Fibroblast of skin of right quadriceps (primary cell): Measurements from ENCODE around the gene FAM32A.

Experiments
- DNase-seq: peaks from one replicate; pipeline ENCODE4 v3.0.0-alpha.2; 2013

The FAM32A gene

DNA sequence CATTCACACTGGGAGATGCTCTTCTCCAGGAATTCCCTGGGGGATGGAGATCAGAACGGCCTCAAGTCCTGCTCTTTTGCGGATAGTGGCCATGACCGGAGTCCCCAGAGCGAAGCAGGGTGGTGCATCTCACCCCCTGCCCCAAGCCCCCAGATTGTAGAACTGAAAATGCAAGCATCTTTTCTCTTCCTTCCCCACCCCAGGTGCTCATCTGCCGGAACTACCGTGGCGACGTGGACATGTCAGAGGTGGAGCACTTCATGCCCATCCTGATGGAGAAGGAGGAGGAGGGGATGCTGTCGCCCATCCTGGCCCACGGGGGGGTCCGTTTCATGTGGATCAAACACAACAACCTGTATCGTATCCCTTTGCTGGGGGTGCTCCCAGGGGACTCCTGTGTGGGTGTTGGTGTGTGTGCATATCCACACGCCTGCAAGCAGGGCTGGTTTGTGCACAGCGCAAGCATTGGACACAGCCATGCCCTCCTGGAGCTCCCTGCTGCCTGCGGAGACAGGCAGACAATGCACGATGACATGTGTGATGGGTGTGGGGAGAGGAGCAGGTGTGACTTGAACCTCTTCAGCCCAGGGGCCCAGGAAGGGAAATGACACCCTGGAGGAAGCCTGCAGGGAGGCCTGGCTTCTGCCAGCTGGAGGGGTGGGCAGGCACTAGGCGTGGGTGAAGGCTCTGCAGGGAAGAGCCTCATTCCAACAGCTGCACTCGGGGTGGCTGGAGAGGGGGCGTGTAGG lies 18.2 kb downstream of the FAM32A start:
- no peak for DNase-seq

DNA sequence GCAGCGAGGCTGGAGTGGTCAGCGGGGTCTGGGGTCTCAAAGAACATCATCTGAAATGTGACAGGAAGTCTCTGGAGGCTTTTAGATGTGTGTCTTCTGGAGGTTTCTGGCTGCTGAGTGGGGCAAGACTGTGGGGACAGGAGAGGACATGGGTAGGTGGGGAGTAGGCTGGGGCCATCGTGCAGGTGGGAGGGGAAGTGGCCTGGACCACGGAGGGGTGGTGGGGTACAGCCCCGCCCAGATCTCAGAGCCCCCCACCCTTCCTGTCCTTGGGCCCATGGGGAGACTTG lies 18.7 kb downstream of the FAM32A start:
- no peak for DNase-seq

DNA sequence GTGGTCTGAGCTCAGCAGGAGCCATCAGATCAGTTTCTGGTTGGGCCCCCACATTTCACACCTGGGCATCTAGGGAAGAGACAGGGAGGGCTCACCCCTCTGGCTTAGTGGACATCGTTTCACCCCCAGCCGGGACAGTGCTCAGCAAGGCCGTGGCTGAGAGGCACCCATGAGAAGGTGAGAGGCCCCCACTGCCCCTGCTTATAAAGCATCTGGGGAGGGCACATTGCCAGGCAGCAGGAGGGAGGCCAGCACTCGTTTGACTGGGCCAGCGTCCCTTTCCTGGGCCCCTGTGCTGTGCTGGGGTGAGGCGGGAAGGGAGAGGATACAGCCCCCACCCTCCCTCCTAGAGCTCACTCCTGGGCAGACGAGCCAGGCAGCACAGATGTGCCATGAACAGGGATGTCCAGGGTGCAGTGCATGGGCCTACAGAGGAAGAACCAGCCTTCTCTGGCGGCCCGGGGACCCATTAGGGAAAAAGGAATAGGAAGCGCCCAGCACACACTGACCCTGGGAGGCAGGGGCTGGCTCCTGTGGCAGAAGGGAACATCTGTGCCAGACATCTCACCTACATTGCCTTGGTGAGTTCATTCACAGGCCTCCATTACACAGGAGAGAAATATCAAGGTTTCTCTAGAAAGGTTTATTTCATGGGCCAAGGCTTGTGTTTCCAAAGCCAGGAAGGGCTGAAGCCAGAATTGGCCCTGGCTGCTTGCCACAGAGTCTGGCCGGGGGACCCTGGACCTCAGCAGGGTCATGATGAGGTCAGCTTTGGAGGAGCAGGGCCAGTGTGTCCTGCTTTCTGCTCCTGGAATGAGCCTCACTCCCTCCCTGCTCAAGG lies 20.2 kb downstream of the FAM32A start:
- DNase-seq, result no peak

DNA sequence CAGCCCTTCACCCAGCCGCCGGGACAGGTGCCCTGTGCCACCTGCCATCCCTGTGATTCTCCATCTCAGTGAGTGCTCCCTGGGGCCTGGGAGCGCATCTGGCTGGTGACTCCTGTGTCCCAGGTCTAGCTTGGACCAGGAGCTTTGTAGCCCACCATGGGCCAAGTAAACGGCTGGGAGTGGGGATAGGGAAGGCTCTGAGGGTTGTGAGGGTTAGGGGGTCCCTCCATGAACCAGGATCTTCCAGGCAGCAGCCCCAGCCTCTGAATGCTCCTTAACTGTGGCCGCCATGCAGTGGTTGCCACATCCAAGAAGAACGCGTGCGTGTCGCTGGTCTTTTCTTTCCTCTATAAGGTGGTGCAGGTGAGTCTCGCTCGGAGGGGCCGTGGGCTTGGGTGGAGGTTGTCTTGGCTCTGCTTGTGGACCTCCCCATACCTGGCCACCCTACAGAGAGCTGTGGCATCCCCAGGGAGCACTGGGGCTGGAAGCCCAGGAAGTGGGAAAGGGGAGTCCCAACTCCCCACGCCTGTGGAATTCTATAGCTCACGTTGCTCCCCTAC lies 20.9 kb downstream of the FAM32A start:
- no peak for DNase-seq

DNA sequence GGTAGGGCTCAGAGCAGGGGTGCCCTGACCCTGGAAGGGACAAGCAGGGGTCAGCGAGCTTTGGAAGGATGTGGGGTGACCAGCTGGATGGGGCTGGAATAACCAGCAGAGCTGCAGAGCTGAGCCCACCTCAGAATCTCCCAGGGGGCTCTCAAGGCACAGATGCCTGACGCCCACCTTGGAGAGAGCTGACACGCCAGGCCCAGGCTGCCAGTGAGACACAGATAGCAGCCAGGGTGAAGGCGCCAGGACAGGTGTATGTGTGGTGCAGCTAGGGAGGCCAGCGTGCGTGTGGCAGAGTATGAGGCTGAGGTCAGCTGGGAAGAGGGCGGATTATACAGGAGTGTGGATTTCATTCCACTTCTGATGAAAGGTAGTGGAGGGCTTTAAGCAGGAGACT lies 21.4 kb downstream of the FAM32A start:
- no peak for DNase-seq

DNA sequence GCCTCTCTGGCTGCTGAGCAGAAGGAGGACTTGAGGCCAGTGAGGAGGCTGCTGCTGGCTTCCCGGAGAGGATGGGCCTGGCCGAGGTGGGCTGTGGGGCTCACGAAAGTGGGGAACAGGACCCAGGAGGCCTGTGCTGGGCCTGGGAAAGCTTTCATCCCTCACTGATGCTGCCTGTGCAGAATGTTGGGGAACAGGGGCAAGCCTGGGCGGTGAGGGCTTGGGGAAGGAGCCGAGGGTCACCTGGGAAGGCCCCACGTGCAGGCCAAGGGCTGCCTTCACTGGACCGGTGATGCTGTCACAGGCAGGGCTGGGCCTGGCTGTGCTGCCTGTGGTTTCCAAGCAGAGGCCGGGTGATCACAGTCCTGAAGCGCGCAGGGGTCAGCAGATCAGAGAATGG lies 21.9 kb downstream of the FAM32A start:
- DNase-seq, result no peak

DNA sequence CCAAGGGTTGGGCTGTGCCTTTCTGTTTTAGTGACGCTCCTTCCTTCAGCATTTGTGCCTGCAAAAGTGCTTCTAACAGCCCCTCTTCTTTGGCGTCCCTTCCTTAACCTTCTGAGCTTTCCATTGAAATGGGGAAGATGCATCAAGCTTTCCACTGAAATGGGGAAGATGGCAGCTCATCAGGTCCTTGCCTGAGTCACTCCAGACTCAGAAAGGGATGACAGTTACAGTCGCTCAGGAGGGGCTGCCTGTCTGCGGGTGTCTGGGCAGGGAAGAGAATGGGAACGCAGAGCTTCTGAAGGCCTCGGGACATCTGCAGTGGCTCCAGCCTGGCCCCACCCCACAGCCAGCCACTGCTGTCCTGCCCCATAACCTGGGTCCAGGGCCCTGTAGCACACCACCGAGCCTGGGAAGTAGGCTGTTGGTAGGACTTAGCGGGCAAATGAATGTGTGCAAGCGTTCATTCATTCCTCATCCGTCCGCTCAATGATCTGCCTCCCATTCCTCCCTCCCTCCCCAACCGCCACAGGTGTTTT lies 22.3 kb downstream of the FAM32A start:
- no peak for DNase-seq

DNA sequence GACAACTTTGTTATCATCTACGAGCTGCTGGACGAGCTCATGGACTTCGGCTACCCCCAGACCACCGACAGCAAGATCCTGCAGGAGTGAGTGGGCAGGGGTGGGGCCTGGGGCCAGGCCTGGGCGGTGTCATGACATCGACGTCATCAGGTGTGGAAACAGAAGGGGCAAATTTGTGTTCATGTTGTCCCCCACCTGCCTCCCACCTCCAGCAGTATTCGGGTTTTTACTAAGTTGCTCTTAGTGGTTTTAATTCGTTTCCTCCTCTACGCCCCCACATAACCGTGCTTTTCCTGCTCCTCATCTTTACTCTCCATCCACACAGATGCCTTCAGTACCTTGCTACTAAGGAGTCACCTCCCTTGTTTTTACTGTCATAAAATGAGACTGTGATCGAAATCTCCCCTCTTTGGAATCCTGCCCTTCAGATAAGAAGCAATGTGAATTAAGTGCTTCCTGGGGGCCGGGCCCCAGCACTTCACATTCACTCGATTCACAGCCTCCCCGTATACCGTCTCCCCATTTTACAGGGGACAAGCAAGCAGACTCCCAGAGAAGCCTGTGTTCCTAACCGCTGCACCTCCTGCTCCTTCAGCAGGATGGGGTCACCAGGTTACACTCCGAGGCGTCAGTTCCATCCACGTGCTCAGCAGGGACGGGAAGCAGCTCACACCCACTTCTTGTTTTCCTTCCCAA lies 23.0 kb downstream of the FAM32A start:
- no peak for DNase-seq

DNA sequence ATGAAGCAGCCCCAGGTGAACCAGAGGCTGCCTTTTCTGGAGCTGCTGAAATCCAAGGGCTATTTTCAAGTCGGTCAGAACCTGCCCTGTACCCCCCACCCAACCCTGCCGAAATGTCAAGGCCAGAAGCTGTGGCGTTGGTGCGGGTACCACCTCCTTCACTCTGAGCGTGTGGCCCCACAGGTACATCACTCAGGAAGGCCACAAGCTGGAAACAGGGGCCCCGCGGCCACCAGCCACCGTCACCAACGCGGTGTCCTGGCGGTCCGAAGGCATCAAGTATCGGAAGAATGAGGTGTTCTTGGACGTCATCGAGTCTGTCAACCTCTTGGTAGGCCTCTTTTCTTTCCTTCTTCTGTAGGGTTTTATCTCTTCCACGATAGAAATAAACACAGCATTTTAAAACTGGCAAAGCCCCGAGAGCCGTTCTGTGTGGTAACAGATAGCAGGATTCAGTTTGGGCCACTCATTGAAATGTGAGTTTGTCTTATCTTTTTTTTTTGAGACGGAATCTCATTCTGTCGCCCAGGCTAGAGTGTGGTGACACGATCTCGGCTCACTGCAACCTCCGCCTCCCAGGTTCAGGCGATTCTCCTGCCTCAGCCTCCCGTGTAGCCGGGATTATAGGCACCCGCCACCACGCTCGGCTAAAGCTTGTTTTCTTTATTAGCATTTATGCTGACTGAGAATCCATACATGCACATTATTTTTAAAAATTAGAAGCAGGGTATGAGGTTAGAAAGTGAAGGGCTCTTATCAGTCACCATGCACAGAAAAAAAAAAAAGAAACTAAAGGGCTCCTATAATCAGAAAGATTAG lies 23.8 kb downstream of the FAM32A start:
- DNase-seq, result no peak

DNA sequence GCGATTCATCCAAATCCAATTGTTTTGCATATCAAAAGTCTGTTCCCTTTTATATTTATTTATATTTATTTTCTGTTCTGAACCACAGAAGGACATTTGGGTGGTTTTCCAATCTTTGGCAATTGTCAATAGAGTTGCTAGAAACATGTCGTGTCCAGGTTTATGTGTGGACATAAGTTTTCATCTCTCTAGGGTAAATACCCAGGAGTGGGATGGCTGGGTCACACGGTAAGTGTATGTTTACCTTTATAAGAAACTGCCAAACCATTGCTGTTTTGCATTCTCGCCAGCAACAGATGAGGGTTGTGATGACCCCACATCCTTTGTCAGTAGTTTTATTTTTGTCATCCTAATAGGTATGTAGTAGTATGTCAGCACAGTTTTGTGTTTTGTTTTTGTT lies 25.0 kb downstream of the FAM32A start:
- no peak for DNase-seq

DNA sequence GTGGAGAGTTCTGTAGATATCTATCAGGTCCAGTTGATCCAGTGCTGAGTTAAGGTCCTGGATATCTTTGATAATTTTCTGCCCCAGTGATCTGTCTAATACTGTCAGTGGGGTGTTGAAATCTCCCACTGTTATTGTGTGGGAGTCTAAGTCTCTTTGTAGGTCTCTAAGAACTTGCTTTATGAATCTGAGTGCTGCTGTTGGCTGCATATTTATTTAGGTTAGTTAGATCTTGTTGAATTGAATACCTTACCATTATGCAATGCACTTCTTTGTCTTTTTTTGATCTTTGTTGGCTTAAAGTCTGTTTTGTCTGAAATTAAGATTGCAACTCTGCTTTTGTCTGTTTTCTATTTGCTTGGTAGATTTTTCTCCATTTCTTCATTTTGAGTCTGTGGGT lies 27.9 kb downstream of the FAM32A start:
- DNase-seq, result no peak

DNA sequence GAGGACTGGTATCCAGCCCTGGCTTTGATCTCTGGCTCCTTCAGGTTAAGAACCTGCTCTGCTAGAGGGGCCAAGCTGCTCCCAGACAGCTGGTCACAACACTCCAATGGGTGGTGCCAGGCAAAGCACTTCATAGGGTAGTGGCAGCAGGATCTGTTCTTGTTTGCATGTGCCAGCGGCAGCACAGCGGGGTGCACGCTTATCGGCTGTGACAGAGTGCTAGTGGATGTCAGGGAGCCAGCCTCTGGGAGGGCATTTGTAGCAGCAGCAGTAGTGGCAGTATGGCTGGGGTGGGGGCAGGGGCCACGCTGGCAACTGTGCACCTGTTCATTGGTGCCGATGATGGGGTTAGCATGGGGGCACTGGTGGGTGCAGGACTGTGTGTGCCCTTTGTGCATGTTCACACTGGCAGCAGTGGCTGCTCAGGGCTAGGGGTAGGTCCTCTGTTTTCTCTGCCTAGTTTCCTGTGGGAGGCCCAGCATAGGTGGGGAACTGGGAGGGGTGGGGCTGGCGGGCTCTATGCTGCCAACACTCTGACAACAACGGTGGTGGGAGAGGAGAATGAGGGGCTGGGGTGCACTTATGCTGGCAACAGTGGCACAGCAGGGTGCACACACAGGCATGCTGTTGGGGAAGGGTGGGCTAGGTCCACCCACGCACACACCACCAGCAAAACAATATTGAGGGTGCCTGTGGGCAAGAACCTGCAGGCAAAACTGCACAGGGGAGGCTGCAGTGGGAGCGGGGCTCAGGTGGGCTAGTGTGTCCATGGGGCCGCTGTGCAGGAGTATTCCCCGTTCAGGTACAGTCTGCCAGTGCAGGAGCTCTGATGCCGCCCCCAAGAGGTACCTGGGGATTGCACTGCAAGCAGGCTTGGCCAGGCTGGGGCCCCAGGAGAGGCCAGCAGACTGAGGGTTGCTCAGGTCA lies 31.8 kb downstream of the FAM32A start:
- DNase-seq, result no peak

DNA sequence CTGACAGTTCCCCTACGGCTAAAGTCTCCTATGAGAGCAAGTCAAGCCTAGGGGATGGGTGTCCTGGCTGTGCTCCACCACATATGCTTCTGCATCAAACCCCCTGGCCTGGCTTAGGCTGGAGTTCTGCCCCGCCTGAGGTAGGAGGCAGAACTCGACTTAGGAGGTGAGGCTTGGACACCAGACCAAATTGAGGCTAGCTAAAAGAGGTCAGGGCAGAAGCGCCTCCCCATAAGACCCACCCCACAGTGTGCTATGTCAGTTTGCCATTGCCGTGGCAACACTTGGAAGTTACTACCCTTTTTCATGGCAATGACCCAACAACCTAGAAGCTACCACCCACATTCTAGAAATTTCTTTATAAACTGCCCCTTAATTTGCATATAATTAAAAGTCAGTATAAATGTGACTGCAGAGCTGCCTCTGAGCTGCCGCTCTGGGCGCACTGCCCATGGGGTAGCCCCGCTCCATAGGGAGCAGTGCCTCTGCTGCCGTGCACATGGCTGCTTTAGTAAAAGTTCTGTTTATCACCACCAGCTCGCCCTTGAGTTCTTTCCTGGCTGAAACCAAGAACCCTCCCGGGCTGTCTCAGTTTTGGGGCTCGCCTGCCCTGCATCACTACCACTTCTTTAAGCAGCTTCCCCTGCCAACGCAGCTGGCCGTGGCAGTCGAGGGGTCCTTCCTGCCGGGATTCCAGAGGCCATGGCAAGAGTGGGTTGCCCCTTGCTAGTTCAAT lies 32.7 kb downstream of the FAM32A start:
- DNase-seq, result no peak

DNA sequence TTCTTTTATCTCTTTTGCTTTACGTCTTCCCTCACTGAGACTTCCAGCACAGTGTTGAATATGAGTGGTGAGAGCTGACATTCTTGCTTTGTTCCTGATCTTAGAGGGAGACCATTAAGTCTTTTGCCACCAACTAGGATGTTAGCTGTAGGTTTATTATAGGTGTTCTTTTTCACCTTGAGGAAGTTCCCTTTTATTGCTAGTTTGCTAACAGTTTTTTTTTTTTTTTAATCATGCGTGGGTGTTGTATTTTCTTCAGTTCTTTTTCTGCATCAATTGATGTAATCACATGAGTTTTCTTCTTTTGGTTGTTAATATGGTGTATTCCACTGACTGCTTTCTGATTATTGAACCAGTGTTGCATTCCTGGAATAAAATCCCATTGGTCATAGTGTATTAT lies 33.6 kb downstream of the FAM32A start:
- no peak for DNase-seq

DNA sequence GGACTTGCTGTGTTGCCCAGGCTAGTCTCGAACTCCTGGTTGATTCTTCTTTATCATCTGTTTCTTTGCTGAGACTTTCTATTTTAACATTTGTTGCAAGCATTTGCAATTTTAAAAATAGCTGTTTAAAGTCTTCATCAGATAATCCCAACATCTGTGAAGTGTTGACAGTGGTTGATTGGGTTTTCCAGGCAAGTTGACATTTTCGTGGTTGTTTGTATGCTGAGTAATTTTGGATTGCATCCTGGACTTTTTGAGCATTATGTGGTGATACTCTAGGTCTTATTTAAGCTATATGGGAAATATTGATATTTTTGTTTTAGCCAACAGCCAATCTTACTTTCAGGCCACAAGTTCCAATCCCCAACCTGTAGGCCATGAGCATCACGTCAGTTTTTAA lies 37.6 kb downstream of the FAM32A start:
- DNase-seq, result no peak

DNA sequence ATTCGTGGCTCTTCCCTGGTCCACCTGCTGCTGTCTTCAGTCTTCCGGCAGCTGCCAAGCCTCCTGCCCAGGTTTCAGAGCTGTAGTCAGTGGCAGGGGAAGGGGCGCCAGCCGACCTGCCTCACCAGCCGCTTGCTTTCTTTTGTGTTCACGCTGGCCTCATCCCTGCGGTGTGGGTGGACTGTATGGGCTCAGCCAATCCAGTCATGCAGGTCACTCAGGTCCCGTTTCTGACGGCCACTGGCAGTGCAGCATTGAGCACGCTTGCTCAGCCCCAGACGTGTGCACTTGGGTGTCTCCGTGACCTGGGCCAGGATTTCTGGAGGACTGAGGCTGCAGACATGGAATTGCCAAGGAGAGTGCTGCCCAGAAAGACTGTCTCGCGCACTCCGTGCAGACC lies 38.5 kb downstream of the FAM32A start:
- DNase-seq, result no peak

DNA sequence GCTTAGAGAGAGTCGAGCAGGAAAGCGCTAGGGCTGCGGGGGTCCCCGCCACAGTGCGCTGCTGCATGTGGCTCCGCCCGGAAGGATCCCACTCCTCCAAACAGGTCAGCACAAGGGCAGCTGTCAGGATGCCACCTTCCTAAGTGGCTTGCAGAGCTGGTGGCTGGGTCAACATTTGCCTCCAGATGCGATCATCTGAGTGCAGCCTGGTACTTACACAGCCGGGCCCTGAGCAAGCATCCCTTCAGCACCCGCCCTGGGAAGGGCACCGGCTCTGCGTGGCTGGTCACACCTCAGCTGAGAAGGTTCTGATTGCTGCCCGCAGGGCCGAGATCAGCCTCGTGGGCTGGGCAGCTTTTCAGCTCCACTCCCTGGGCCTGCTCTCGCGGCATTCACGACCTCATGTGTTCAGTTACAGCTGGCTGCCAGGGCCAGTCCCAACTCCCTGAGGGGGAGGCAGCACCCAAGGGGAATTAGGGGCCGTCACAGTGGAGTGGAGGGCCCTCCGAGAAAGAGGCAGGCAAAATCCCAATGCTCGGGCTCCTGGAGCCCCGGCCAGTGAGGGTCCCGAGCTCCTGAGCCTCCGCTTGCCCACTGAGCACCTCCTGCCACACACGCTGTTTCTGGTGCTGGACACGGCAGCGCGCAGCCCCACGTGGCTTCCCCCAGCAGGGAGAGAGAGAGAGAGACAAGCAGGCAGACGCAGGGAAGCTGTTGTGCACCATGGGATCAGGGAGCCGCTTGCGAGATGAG lies 39.3 kb downstream of the FAM32A start:
- DNase-seq, result no peak

DNA sequence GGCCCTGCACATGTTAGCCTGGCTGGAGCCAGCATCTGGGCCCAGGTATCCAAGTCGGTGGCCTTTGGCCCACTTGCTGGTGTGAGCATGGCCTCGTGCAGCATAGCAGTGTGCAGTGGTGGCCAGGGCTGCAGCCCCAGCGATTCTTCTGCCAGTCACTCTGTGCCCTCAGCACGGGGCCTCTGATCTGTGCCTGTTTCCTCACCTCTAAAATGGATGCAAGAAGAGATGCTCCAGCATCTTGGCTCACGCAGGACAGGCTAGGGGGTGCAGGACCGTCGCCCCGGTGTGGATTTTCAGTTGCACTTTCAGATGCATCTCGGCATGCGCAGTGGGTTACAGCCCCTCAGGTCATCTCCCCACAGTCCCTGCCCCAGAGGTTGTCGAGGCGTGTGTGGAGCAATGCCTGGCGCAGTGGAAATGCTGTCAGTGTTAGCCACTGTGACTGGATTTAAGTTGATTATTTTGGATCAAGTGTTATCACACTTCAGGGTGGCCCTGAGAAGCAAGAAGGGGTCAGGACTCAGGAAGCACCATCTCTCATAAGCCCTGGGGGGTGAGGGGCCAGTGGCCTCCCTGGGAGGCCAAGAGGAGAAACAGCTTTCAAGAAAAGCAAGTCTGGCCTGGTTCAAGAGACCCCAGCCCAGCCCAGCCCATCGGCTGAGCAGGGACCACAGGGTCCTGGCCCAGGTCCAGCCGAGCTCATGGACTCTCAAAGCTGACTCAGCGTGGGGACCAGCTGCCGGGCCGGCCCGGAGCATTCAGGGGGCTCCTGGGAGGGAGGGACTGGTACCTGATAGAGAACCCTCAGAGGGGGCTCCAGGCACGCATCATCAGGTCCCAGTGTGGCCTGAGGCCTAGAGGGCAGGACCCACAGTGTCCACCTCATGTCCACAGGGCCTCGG lies 40.3 kb downstream of the FAM32A start:
- DNase-seq, result no peak

DNA sequence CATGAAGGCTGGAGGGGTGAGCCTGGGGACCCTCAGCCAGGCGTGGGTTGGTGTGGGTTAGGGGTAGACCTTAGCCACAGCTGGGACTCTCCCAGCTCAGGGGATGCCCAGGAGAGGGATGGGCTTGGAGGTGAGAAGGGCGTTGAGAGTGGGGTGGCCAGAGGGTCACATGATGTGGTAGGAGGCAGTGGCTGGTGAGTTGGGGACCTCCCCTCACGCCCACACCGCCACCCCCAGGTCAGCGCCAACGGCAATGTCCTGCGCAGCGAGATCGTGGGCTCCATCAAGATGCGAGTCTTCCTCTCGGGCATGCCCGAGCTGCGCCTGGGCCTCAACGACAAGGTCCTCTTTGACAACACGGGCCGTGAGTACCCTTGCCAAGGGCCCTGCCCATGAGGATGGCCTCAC lies 41.0 kb downstream of the FAM32A start:
- DNase-seq, result no peak
